NCI-H2171 treated with DMSO at 0.1 percent for 48 hours (cell line): Measurements from ENCODE around the gene PLEKHG1.

Experiments
- DNase-seq: peaks from one replicate; lab custom pipeline; 2025; lab: John Stamatoyannopoulos, UW

PLEKHG1 gene

DNA sequence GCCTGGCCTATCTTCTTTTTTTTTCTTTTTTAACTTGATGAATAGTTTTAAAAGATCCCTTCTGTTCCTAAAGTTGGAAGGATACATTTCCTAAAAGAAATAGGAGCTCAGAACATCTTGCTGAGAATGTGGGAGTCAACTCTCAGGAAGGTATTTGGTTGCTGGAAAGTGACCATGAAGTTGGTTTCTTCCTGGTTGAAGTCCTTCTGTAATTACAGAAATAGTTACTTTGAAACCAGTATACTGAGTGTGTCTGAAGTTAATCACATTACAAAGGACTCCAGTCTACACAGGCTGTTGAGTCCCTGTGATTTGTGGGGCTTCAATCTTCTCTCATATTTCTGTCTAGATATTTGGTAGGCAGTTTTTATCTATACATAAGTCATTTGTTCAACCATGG, 9.8 kb upstream of the PLEKHG1 start:
- DNase-seq = no peak

DNA sequence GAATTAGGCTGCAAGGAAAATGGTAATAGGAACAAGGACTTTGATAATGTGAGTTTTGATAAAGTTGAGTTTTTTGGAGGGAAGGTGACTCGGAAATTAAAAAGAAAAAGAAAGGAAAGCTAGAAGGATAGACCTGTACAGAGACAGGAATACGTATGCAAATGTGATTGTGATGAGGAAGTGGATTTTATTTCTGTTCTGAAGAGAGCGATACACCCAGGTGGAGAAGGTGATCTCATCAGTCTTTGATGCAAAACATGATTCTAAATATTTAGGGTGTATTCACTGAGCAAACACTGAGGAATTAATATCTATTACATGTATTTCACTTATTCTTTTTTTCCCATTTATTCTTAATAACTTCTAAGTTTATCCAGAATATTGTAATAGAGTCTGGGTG, 9.2 kb upstream of the PLEKHG1 start:
- no peak for DNase-seq

DNA sequence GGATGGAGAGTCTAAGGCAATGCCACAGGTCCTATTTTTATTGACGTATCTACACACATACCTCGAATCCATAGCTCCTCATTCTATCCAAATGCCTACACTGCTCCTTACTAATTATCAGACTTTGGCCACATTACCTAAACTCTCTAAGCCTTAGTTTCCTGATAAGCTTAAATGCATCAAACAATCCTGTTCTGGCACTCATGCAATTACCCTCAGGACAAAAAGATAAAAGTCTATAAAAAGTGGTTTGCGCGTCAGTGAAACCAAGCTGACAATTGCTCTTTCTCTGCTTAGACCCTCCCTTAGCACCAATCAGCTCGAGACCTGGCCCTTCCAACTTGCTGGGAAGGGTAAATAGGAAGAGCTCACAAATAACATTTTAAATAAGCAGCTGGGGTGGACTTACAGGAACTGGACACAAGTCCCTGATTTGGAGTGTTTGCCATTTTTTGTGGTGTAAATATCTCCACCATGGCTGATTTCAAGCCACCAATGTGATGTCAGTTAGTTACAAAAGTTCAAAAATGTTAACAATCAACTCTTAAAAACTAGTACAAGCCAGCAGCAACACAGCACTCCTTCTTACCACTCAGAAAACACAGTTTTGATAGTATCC, 7.2 kb upstream of the PLEKHG1 start:
- DNase-seq = no peak

DNA sequence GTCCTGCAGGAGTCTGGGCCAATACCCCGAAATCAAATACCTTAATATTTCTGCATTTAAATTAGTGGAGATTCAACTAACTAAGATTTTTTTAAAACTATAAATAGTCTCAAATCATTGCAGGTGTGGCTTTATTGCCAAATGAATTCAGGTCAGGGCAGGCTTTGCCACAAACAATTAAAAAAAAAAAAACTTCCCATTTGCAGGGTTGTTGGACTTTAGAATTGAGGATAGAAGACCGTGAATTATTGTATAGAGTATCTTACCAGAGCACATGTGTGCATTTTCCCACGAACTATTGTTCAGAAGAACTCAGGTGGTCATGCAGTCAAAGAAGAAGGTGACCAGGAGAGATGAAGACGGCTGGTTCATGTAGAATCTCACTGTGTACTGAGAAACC, 6.6 kb upstream of the PLEKHG1 start:
- DNase-seq = no peak

DNA sequence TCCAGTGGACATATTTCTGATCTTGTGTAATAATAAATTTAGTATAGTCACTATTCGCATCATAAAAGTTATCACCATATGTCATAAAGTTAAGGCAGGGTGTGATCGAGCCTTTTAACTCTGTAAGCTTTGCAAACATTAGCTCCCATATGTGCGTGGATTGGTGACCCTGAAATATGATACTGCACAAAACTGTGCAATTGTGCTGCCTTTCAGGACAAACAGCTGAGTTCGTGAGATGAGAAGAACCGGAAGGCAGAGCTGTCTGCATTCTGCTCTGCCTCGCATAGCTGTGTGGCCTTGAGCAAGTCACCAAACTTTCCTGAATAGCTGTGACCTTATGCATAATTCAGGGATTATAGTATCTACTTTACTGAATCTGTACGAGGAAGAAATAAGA, 3.2 kb upstream of the PLEKHG1 start:
- DNase-seq = peak; percentile 43

DNA sequence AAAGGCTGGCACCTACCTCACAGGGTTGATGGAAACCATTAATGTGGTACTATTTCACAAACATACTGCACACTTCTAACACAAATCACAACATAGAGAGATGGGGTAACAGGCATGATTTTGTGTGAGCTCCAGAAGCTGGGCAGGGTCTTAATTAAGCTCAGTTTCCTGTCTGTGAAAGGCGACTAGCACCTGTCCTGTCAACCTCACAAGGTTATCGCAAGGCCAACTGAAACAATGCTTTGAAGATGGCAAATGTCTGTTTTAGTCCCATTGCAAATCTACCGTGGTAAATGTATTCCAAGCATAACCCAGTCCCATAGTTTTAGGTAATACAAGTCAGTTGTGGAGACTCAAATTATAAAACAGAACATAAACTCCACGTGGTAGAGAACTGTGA, 1.3 kb upstream of the PLEKHG1 start:
- no peak for DNase-seq

DNA sequence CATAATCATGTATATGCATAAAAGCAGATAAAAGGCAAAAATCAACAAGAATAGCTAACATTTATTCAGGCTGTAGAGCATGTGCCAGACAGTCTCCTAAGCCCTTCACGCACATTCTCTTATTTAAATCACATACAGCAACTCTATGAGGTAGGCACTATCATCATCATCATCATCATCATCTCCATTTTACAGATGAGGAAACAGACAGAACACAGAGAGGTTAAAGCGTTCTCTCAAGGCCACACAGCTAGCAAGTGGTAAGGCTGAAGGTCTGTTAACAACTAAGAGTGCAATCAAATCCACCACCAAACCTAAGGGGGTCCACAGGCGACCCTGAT, 857 bp upstream of the PLEKHG1 start:
- no peak for DNase-seq

DNA sequence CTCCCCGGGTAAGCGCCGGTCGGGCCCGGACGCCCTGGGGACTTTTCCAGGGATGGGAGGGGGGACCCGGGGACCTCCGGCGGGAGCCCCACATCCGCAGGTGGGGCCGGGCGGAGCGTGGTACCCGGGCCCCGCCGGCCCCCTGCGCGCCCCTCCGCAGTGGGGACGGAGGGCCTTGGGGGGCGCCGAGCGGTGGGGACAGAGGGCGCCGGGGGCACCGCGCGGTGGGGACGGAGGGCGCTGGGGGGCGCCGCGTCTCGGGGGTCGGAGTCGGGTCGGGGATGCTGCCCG, 270 bp downstream of the PLEKHG1 start:
- no peak for DNase-seq

DNA sequence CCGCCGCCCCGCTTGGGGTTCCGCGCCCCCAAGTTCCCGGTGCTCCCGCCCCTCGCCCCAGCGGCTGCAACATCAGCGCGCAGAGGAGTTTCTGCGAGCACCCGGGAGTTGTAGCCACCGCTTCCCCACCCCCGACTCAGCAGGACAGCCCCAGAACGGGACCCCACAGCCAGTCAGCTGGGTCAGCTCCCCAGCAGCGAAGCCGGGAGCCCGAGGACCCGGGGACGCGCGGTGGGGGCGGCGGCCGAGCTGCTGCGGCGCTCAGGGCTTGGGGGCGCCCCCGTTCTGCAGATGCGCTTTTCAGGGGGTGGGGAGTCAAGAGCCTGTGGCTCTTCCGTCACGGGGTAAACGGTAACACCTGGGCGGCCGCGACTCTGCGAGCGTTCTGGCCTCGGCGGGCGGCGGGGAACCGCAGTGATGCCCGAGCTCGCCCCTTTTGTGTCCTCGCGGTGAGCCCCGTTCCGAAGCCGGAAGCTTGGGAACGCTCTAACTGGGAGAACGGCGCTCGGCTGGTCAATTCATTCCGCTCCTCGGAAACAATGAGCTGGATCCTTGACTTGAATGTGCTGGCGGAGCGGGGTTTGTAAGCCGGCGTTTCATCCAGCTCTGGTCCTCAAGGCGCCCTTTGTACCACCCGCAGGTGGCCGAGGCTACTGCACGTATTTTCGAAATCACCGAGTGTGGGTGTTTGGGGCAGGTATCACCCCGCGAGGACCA, 774 bp downstream of the PLEKHG1 start:
- DNase-seq = peak; percentile 80

DNA sequence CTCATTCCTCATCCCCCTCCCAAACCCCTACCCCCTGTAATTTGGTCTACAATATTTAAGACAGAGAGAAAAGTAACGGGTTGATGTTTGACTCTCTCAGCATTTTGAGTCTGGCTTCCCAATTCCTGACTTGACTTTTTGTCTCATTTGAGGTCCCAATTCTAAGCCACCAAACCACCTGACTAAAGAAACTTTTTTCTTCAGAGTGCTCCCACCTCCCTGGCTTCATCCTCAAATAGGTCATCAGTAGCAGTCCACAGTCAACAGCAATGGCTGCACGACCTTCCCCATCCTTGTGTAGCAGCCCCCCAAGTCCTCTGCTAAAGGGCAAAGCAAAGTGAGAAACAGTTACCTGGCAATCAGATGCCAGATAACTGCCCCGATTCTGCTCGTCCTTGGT, 1.8 kb downstream of the PLEKHG1 start:
- DNase-seq = no peak

DNA sequence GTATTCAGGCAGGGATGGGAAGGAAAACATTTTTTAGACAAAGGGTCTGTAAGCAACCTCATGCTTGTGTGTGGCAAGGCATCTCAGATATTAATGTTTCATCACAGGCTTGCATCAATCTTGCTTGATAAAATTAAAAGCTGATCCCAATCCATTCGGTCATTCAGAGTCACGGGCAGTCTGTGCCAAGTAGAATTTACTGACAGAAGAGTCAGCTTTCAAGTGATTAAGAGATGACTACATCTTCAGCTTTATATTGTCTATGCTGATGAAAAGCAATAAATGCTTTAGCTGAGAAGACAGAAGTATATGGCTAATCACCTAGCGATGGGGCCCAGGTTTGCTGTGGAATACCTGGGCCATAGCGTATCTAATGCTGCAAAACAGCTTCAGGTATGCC, 3.5 kb downstream of the PLEKHG1 start:
- DNase-seq = no peak

DNA sequence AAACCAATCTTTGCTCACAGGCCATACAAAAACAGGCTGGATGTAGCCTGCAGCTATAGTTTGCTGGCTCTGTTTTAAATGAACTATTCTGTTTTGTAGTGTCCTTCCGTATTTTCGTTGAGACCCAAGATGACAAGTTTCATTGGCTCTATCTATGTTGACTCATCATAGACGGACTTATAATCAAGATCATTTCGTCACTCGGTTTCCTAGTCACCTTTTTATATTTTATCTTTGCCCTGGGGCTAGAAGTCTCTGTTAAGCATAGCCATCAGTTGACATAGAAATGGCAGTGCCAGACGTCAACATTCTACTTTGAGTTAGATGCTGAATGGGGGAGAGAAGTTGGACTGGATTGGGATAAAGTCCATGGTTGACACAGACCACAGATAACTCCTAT, 4.8 kb downstream of the PLEKHG1 start:
- DNase-seq = no peak

DNA sequence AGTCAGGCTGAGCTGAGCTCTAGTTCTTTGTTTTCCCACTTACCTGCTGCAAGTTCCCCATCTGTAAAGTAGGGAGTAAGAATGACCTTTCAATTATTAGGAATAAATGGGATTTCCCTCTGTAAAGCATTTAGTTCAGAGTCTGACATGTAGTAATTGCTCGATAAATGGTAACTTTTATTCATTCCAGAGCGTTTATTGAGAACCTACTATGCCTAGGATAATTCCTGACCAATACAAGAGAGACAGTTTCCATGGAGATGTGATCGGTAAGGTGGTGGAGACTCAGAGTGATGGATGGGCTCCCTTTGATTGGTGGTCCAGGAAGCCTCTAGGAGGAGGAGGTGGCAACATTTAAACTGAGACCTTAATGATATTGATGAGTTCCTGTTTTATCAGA, 5.6 kb downstream of the PLEKHG1 start:
- DNase-seq = no peak

DNA sequence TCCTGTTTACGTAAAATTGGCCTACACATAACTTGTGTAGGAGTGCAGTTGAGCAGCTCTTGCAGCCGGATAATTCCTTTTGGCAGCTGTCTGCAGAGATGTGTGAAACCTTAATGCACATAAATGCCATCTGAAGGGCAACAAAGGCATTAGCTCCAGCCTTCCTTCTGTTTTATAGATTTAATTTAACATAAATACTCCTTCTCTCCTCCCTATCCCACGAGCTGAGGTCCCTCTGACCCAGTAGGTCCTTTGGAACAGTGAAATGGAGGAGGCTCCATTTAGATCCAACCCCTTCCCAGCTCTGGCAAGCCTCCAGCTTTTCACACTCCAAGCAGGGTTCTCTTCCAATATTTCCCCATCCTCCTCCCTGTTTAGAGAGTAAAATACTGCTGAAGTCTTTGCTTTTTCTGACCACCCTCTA, 6.5 kb downstream of the PLEKHG1 start:
- DNase-seq = peak; percentile 36

DNA sequence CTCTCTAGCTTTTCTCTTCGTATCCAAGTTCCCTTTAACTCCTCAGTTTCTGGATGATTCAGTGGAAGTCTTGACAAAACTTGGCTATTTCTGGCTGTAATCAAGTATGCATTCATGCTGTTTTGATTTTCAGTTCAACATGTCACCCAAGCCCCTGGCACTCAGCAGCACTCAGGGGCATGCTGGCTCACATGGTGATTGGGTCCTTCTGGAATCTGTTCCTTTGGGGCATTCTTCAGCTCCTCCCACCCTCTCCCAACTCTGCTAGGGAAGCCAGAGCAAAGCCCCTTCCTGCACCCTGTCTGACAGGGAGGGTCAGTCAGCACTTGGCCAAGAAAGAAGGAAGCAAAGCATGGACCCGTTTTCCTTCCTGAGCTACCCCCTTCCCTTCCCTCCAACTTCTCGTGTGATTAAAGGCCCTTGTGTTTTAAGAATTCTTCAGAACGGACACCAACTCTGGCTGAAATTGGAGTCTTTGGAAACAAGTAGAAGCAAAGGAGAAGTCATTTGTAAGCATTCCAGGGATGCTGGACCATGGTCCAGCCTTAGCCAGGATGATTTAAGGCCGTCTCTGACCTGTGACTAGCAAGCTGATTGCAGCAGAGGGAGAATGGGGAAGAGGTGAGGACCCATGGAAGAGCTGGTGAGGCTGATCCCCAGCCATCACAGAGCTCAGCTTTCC, 7.1 kb downstream of the PLEKHG1 start:
- no peak for DNase-seq

DNA sequence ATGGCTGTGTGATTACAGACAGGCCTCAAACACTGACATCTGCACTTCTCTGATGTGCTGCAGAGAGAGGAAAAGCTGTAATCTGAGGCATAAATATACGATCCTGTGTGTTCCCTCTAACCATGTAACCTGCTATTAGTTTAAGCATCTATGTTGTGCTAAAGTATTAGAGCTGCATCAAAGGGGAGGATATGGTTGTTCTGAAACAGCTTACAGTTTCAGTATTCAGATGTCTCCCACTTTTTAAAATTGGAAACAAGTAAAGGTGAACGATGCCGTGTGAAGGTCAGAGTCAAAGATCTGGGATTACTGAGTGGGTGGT, 7.6 kb downstream of the PLEKHG1 start:
- DNase-seq = peak; percentile 31

DNA sequence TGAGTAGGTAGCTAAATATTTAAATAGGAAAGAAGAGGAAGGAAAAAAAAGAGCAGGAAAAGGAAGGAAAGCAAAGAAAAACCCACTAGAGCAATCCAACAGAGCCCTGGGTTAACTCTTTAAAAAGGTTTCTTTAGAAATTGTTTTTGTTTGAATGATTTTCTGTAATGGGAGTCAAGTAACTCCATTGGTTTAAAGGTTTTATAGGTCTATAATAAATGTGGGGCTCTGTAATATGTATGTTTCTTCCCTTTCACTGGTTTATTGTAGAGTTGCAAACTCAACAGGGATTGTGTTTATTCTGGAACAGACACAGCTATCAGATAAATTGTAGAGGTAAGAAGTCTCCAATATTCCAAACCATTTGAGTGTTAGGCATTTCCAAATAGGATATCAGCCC, 10.9 kb downstream of the PLEKHG1 start:
- DNase-seq = no peak

DNA sequence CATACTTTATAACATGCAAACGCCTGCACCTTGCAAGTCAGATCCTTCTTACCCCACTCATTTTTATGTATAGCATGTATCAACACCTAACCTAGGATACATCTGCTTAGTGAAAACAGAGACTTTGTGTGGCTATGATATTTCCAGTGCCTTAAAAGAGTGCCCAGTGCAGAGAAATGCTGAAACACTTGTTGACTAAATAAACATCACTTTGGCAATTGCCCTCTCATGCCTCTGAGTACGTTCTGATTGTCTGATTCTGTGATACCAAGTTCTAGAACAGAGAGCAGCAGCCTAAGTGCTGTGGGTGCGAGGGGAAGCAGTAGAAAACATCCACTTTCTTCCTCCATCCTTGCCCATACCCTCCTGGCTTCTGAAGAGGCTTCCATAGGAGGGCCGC, 13.6 kb downstream of the PLEKHG1 start:
- no peak for DNase-seq

DNA sequence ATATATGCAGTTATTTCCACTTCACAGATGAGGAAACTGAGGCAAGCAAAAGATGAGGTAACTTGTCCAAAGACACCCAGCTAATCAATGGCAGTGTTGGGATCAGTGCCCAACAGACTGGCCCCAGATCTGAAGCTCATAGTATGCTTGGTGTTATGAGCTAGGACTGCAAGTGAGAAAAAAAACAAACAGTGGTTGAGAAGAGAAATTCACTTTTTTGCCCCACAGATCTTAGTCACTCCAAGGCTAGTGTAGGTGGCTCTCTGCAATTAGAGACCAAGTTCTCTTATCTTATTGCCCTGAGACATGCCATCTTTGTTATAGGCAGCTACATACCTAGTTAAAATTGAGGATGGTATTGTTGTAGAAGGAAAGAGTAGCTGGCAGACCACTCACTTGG, 16.3 kb downstream of the PLEKHG1 start:
- DNase-seq = no peak

DNA sequence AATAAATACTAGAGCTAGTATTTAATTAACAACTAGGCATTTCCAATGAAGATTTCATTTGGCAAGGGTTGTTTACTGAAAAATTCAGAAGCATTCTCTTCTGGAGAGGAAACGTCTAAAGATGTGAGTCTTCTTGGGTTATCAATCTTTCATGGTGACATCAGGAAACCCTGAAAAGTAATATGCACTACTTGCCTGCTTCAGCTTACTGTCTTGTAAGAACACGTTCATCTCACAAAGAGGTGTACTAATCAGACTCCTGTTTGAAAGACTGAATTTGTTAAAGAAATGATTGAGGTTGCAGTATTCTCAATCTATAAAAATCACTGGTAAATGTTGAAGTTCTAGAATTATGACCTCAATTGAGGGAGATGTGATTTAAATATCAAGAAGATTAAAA, 16.9 kb downstream of the PLEKHG1 start:
- DNase-seq = no peak

DNA sequence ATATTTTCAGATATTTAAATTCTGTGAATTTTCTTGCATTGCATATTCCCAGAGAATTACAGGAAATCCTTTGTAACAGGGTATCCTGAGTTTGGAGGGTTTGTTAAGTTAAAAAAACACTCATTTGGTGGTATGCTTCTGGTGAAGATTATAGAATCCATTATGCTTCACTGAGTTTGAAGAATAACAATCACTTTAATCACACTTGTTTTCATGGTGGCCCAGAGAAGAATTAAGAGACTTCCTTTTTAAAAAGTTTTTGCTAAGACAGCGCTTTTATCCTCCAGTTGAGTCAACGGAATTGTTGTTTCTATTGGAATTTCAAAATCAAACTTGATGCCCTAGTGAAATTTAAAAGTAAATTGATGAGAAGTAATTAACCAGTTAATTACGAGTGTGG, 17.4 kb downstream of the PLEKHG1 start:
- DNase-seq = no peak

DNA sequence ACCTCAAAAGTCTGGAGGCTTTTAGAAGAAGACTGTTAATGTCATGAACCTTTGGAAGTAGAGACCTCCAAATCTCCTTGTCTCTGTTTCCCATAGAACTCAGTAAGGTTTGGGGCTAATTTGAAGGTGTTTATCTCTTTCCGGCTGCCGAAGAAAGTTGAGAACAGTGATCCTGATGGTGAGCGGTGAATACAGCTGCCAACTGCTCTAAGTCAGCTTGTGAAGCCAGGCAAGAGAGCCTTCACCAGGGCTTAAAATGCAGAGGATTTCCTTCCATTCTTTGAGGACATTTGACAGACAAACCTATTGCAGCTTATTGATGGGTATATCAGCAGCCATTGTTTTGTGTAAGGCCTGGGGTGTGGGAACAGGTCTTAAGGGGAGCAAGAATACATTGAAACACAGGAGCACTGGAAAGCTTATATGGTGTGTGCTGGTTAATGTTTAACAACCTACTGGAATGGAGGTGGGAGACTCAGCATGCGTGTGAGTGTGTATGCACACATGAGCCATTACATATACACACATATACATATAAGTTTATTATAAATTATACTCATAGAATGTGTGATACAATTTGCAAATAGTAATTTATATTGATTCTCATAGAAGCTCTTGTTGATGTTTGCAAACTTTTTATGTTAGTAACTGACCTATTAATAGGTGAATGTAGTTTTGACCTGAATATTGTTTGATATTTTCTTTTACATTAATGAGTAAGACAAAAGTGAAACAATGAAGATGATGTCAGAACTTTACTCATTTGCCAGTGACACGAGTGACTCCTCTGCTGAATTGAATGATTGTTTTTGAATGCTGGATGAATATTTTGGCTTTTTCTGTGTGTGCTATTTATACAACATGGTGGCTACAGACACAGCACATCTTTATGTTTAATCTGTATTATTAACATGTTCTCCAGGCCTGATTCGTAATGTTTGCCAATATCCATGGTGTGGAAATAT, 18.1 kb downstream of the PLEKHG1 start:
- DNase-seq = no peak

DNA sequence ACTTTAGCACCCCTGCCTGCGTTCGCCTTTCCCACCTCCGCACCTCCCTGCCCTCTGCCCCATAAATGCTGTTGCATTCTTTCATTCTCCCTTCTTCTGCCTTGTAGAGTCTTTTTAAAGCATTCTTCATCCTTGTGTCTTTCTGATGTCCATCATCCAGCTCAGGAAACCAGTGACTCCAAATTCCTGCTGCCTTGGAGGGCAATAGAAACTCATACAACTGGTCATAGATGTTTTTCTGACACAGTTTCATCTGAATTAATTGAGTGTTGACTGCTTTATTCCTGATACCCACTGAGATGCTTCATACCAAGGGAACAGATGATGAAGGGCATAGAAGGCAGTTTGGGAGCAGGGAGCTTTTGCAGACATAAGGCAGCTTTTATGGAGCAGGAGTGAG, 19.6 kb downstream of the PLEKHG1 start:
- DNase-seq = no peak
